Left renal cortex interstitium (tissue), 4 donors: ENCODE results near the gene ESPNL. TPM values are rescaled to one million over a fixed set of nuclear protein-coding genes. Genes with fewer than 3 reads are reported as not detected.
"Not testable (repeated sequence)": the region's sequence is repeated elsewhere in the genome, so short reads cannot be mapped to it uniquely, and the experiment has no call there.

Source experiments
- DNase-seq, 4 donors: peaks; one replicate each; pipeline ENCODE4 v3.0.0-alpha.2; 2013; ENCODE audit warnings: low read depth in 4 of 4, low spot score in 2 of 4, missing footprints in 1 of 4
- polyA plus RNA-seq, 4 donors: library from polyadenylated mRNA; unstranded; fragments of 120-200 nt; gene quantifications; one replicate each; pipeline ENCODE4 v1.2.1, GENCODE V29; 2013; ENCODE audit not compliant: insufficient read length in 4 of 4

The ESPNL gene
- polyA plus RNA-seq, 4 donors: 0.25 to 3.0 (median 2.1) TPM

- DNase-seq: no peak
Measured at GRCh38 chr2:238166391-238167343, 66.5 kb downstream of the ESPNL start.

GRCh38 chr2:238167344-238167715 is 67.2 kb downstream of the ESPNL start:
- DNase-seq: no peak

- no peak for DNase-seq
Measured at GRCh38 chr2:238167761-238168160, 67.6 kb downstream of the ESPNL start.

GRCh38 chr2:238168196-238169047 is 68.3 kb downstream of the ESPNL start:
- DNase-seq: no peak

- DNase-seq: no peak
Measured at GRCh38 chr2:238169048-238169707, 69.0 kb downstream of the ESPNL start.

- no peak for DNase-seq
Measured at GRCh38 chr2:238169708-238170251, 69.6 kb downstream of the ESPNL start.

GRCh38 chr2:238170386-238171071 is 70.4 kb downstream of the ESPNL start:
- DNase-seq: no peak

- not testable (repeated sequence) for DNase-seq
Measured at GRCh38 chr2:238171072-238171431, 70.9 kb downstream of the ESPNL start.

- no peak for DNase-seq
Measured at GRCh38 chr2:238171575-238172187, 71.5 kb downstream of the ESPNL start.

- DNase-seq: no peak
Measured at GRCh38 chr2:238172439-238172838, 72.3 kb downstream of the ESPNL start.

GRCh38 chr2:238173692-238174091 is 73.6 kb downstream of the ESPNL start:
- no peak for DNase-seq

GRCh38 chr2:238174291-238174690 is 74.2 kb downstream of the ESPNL start:
- no peak for DNase-seq

GRCh38 chr2:238174701-238175100 is 74.6 kb downstream of the ESPNL start:
- DNase-seq: no peak

GRCh38 chr2:238176613-238177012 is 76.5 kb downstream of the ESPNL start:
- DNase-seq: no peak

- DNase-seq: no peak
Measured at GRCh38 chr2:238180554-238180953, 80.4 kb downstream of the ESPNL start.

- no peak for DNase-seq
Measured at GRCh38 chr2:238182362-238182761, 82.2 kb downstream of the ESPNL start.
